K562 (cell line): ENCODE results near the gene RACK1. TPM values are rescaled to one million over a fixed set of nuclear protein-coding genes. Genes with fewer than 3 reads are reported as not detected.

ENCODE experiments used
- ATF1 ChIP-seq, 2 experiments: fragments of 450-650 bp in 1 of 2; IDR thresholded peaks; 2 replicates each; pipeline ENCODE4 v1.6.1; 2016; ENCODE audit warnings: missing compliant biosample characterization in 1 of 2, missing genetic modification characterization in 1 of 2
- CEBPG ChIP-seq, 3 experiments: fragments of 200-800 bp in 1 of 3; sonication (Bioruptor generic) in 1 of 3; sonication (generic) in 1 of 3; formaldehyde crosslinking in 1 of 3; IDR thresholded peaks in 2 of 3; conservative IDR thresholded peaks in 1 of 3; 2 replicates each; pipeline versions ENCODE4 v1.6.1 to v1.8.0; 2016 to 2022; ENCODE audit warnings: missing compliant biosample characterization in 2 of 3, missing genetic modification characterization in 2 of 3, mild to moderate bottlenecking in 1 of 3, missing genetic modification reagents in 1 of 3
- CHCHD3 ChIP-seq: fragments of 250-450 bp; sonication (Bioruptor Pico); IDR thresholded peaks from 2 replicates; pipeline ENCODE4 v2.1.2; 2022; ENCODE audit warnings: mild to moderate bottlenecking
- HMBOX1 ChIP-seq: sonication (generic); IDR thresholded peaks from 2 replicates; pipeline ENCODE4 v1.6.1; 2016
- ZFP36 ChIP-seq: fragments of 150-350 bp; IDR thresholded peaks from 2 replicates; pipeline ENCODE4 v1.6.1; 2018; ENCODE audit warnings: low read length, low read depth; ENCODE audit not compliant: partially characterized antibody
- ZNF431 ChIP-seq: sonication (generic); formaldehyde crosslinking; IDR thresholded peaks from 2 replicates; pipeline ENCODE4 v1.8.0; 2022; ENCODE audit warnings: mild to moderate bottlenecking, missing genetic modification reagents
- polyA plus RNA-seq, 8 experiments: library from polyadenylated mRNA; depleted of rRNA in 4 of 8; stranded (reverse) in 5 of 8; unstranded in 3 of 8; fragments of >200 nt; fragmentation: Nextera tagmentation in 2 of 8; fragmentation: Illumina TruSeq in 1 of 8; extraction: Ambion mirVana in 2 of 8; extraction: Trizol in 1 of 8; gene quantifications; 2 replicates each; pipeline versions ENCODE4 v1.2.1 to v1.2.3, GENCODE V29; 2011 to 2014; ENCODE audit warnings: inconsistent platforms in 1 of 8, missing spikeins in 1 of 8
- total RNA-seq, 7 experiments: library from RNA; depleted of rRNA in 6 of 7; stranded (reverse); fragments of >200 nt in 6 of 7; fragmentation: Illumina TruSeq in 2 of 7; extraction: Trizol in 2 of 7; gene quantifications; 2 replicates each; pipeline versions ENCODE4 v1.2.1 to v1.2.3, GENCODE V29; 2011 to 2021; ENCODE audit warnings: low replicate concordance in 1 of 7
- TF ChIP-seq, protein P1 (sequence below): IDR thresholded peaks from 3 replicates; pipeline ENCODE4 v1.6.1; 2011; ENCODE audit warnings: borderline replicate concordance, mild to moderate bottlenecking, moderate library complexity; ENCODE audit not compliant: insufficient read length; ENCODE audit errors: extremely low read depth

RACK1 gene
- total and polyA plus RNA-seq, 9 of the 15 experiments (the other 6 are each of a cell fraction or from before 2014, with no cell fraction given): 2,303 to 5,311 (median 3,833) TPM

DNA sequence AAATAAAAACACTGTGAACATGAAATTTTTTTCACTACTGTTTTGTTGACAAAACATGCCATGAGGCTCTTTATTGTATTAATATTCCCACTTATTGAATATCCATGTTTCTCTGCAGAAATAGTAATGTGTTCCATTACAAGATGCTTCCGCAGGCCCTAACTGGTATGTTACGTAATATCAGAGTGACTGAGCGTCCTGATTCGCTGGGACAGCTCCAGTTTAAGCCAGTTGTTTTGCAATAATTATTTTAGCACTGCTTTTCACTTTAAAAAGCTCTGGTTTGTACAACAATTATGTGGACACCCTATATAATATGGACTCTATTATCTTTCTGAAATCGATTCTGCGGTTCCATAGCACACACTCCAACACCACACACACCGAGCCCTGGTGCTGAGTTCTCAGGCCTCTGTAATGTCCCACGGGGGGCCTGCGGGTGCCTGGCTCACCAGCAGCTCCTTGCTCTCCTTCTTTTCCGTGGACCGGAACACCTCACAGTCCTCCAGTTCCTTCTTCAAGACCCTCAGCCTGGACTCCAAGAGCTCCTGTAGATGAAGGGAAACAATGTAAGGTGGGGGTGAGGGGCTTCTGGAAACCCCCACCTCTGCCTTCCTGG is 40.5 kb downstream of the RACK1 start (continued):
- TF ChIP-seq HMBOX1: no peak
- TF ChIP-seq ZFP36: no peak
- no peak for TF ChIP-seq ATF1 (CRISPR knock-in tag; IDR thresholded peaks at IDR 0.05)
- TF ChIP-seq ATF1 (tag; IDR thresholded peaks at IDR 0.05): no peak
- TF ChIP-seq CEBPG (CRISPR knock-in tag; IDR thresholded peaks at IDR 0.05): peak; percentile 73
- peak; percentile 83 to 90 for TF ChIP-seq CEBPG (tag; conservative IDR thresholded peaks at IDR 0.05 in 1 of 2, IDR thresholded peaks at IDR 0.05 in 1 of 2)
- no peak for TF ChIP-seq CHCHD3 (CRISPR knock-in tag)
- no peak for TF ChIP-seq ZNF431 (CRISPR knock-in tag)
- TF ChIP-seq, protein P1, sequence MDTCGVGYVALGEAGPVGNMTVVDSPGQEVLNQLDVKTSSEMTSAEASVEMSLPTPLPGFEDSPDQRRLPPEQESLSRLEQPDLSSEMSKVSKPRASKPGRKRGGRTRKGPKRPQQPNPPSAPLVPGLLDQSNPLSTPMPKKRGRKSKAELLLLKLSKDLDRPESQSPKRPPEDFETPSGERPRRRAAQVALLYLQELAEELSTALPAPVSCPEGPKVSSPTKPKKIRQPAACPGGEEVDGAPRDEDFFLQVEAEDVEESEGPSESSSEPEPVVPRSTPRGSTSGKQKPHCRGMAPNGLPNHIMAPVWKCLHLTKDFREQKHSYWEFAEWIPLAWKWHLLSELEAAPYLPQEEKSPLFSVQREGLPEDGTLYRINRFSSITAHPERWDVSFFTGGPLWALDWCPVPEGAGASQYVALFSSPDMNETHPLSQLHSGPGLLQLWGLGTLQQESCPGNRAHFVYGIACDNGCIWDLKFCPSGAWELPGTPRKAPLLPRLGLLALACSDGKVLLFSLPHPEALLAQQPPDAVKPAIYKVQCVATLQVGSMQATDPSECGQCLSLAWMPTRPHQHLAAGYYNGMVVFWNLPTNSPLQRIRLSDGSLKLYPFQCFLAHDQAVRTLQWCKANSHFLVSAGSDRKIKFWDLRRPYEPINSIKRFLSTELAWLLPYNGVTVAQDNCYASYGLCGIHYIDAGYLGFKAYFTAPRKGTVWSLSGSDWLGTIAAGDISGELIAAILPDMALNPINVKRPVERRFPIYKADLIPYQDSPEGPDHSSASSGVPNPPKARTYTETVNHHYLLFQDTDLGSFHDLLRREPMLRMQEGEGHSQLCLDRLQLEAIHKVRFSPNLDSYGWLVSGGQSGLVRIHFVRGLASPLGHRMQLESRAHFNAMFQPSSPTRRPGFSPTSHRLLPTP: no peak
